Liver (tissue), 9 donors: Measurements from ENCODE around the gene LKAAEAR1. TPM values are rescaled to one million over a fixed set of nuclear protein-coding genes. Genes with fewer than 3 reads are reported as not detected.

Experiments used
- DNase-seq: peaks from one replicate; pipeline ENCODE4 v3.0.0-alpha.2; 2017; ENCODE audit warnings: low spot score
- H3K27ac ChIP-seq, 2 donors: one replicate each; pipeline ENCODE4 v1.7.0; 2013; ENCODE audit warnings: inconsistent platforms in 2 of 2, low read length in 2 of 2, control low read depth in 1 of 2, low read depth in 1 of 2, mild to moderate bottlenecking in 1 of 2
- H3K27me3 ChIP-seq, 4 donors: one replicate each; pipeline versions ENCODE4 v1.6.1 to v1.7.0; 2013; ENCODE audit warnings: low read length in 3 of 4, inconsistent platforms in 1 of 4, mild to moderate bottlenecking in 1 of 4, moderate library complexity in 1 of 4; ENCODE audit not compliant: control insufficient read depth in 4 of 4, insufficient read depth in 4 of 4
- H3K36me3 ChIP-seq, 4 donors: one replicate each; pipeline versions ENCODE4 v1.6.1 to v1.7.0; 2013; ENCODE audit warnings: low read length in 3 of 4, mild to moderate bottlenecking in 3 of 4, low read depth in 1 of 4, moderate library complexity in 1 of 4; ENCODE audit not compliant: control insufficient read depth in 4 of 4, insufficient read depth in 3 of 4
- H3K4me1 ChIP-seq, 4 donors: one replicate each; pipeline versions ENCODE4 v1.6.1 to v1.7.0; 2013; ENCODE audit warnings: low read length in 3 of 4, mild to moderate bottlenecking in 3 of 4, moderate library complexity in 1 of 4; ENCODE audit not compliant: control insufficient read depth in 4 of 4, insufficient read depth in 4 of 4
- H3K4me3 ChIP-seq, 3 donors: one replicate each; pipeline versions ENCODE4 v1.6.1 to v1.7.0; 2013; ENCODE audit warnings: low read length in 3 of 3, control low read depth in 1 of 3, low read depth in 1 of 3, mild to moderate bottlenecking in 1 of 3
- H3K9ac ChIP-seq, 2 donors: one replicate each; pipeline ENCODE4 v1.7.0; 2013; ENCODE audit warnings: low read length in 2 of 2, mild to moderate bottlenecking in 2 of 2, moderate library complexity in 2 of 2, control low read depth in 1 of 2, low read depth in 1 of 2
- H3K9me3 ChIP-seq, 4 donors: one replicate each; pipeline versions ENCODE4 v1.6.1 to v1.7.0; 2013; ENCODE audit warnings: low read length in 3 of 4; ENCODE audit not compliant: control insufficient read depth in 4 of 4
- CTCF ChIP-seq: fragments of 150-350 bp; IDR thresholded peaks from 2 replicates; pipeline ENCODE4 v1.5.1; 2017; ENCODE audit warnings: improper control_type of control experiment, low read depth, low read length; ENCODE audit not compliant: missing input control
- EGR1 ChIP-seq, 2 donors: IDR thresholded peaks; 2 replicates each; pipeline ENCODE4 v1.6.1; 2016 to 2018; ENCODE audit warnings: antibody characterized with exemption in 2 of 2, low read depth in 2 of 2
- FOXA2 ChIP-seq: IDR thresholded peaks from 2 replicates; pipeline ENCODE4 v1.6.1; 2016; ENCODE audit warnings: antibody characterized with exemption
- GABPA ChIP-seq, 2 donors: IDR thresholded peaks in 1 of 2; conservative IDR thresholded peaks in 1 of 2; 2 replicates each; pipeline ENCODE4 v1.6.1; 2016; ENCODE audit warnings: antibody characterized with exemption in 2 of 2, mild to moderate bottlenecking in 1 of 2, moderate library complexity in 1 of 2
- HNF4A ChIP-seq, 2 donors: conservative IDR thresholded peaks; 2 replicates each; pipeline ENCODE4 v1.6.1; 2016; ENCODE audit warnings: antibody characterized with exemption in 2 of 2, mild to moderate bottlenecking in 2 of 2
- HNF4G ChIP-seq: IDR thresholded peaks from 2 replicates; pipeline ENCODE4 v1.6.1; 2016; ENCODE audit warnings: antibody characterized with exemption
- JUND ChIP-seq, 2 donors: IDR thresholded peaks; 2 replicates each; pipeline ENCODE4 v1.6.1; 2016; ENCODE audit warnings: antibody characterized with exemption in 2 of 2
- NR2F2 ChIP-seq: IDR thresholded peaks from 2 replicates; pipeline ENCODE4 v1.6.1; 2016; ENCODE audit warnings: antibody characterized with exemption
- RAD21 ChIP-seq, 2 donors: IDR thresholded peaks; 2 replicates each; pipeline ENCODE4 v1.6.1; 2016; ENCODE audit warnings: antibody characterized with exemption in 2 of 2, mild to moderate bottlenecking in 2 of 2
- REST ChIP-seq: IDR thresholded peaks from 2 replicates; pipeline ENCODE4 v1.6.1; 2016; ENCODE audit warnings: antibody characterized with exemption, mild to moderate bottlenecking
- RXRA ChIP-seq, 2 donors: IDR thresholded peaks; 2 replicates each; pipeline ENCODE4 v1.6.1; 2017 to 2018; ENCODE audit warnings: antibody characterized with exemption in 2 of 2, mild to moderate bottlenecking in 1 of 2
- SP1 ChIP-seq: IDR thresholded peaks from 2 replicates; pipeline ENCODE4 v1.6.1; 2018; ENCODE audit warnings: antibody characterized with exemption, mild to moderate bottlenecking
- YY1 ChIP-seq: IDR thresholded peaks from 2 replicates; pipeline ENCODE4 v1.6.1; 2016; ENCODE audit warnings: antibody characterized with exemption, mild to moderate bottlenecking
- WGBS: extraction: QIAGEN DNeasy Blood & Tissue Kit; methylation state at CpG from one replicate; pipeline ENCODE4 v1.1.7; 2013; 5-methylcytosine and 5-hydroxymethylcytosine counted together
- polyA plus RNA-seq, 2 donors: library from polyadenylated mRNA; stranded (reverse) in 1 of 2; unstranded in 1 of 2; fragments of 200-250 nt in 1 of 2; fragments of >200 nt in 1 of 2; fragmentation: Nextera tagmentation in 1 of 2; extraction: Ambion mirVana in 1 of 2; gene quantifications; one replicate each; pipeline versions ENCODE4 v1.2.1 to v1.2.3, GENCODE V29; 2013 to 2015
- total RNA-seq, 2 donors: library from RNA; depleted of rRNA; stranded (reverse); fragments of >200 nt; gene quantifications; one replicate each; pipeline ENCODE4 v1.2.3, GENCODE V29; 2014
- donor health status: healthy.
- donor health status: healthy.
- donor health status: healthy.
- donor health status: healthy.
- donor health status: healthy.

Gene LKAAEAR1
- not detected for total RNA-seq
- polyA plus RNA-seq: under 1 TPM in 1 of 2 donors, not detected in 1; 0.08 TPM

- DNase-seq: no peak
- no peak for TF ChIP-seq FOXA2
- no peak for TF ChIP-seq NR2F2
- TF ChIP-seq HNF4G: no peak
- TF ChIP-seq RAD21 (IDR thresholded peaks at IDR 0.05): no peak
- no peak for TF ChIP-seq GABPA (IDR thresholded peaks at IDR 0.05 in 1 of 2, conservative IDR thresholded peaks at IDR 0.05 in 1 of 2)
- TF ChIP-seq EGR1 (IDR thresholded peaks at IDR 0.05; ENCODE audit: low read depth in 2 of 2): no peak
- no peak for TF ChIP-seq CTCF
- TF ChIP-seq RXRA (IDR thresholded peaks at IDR 0.05): no peak
- no peak for TF ChIP-seq SP1
- TF ChIP-seq HNF4A (conservative IDR thresholded peaks at IDR 0.05): no peak
- no peak for TF ChIP-seq YY1
- TF ChIP-seq REST: no peak
- no peak for TF ChIP-seq JUND (IDR thresholded peaks at IDR 0.05)
- H3K4me1 ChIP-seq: peaks cover 10 to 23% (median 16%) of the 10 kb centered on the region in 4 donors
- WGBS: 3% methylated on average over 86 of the region's 86 CpGs
- H3K9ac ChIP-seq: no peak within 1 kb of the TSS
- H3K27ac ChIP-seq: no peak within 1 kb of the TSS
- peaks cover 0 to 6% (median 0%) of the 10 kb centered on the region in 4 donors for H3K27me3 ChIP-seq
- peak within 1 kb of the TSS in 2 of 3 donors; percentile 16 to 53 for H3K4me3 ChIP-seq
- no peaks in the 10 kb centered on the region for H3K36me3 ChIP-seq
- H3K9me3 ChIP-seq: no peaks in the 10 kb centered on the region
These were observed at the start of gene LKAAEAR1 for GRCh38 chr20:64083804-64084684. Gene LKAAEAR1, minus strand, starts transcription at chr20:64084398. Its CDS starts 179 bp downstream, at chr20:64084219.

- 83% methylated on average over 4 of the region's 4 CpGs for WGBS
- Histone ChIP-seq H3K4me3 (no peak overlapping the region), H3K27me3 (no peaks in the 10 kb centered on the region), H3K9ac (no peak overlapping the region), H3K4me1 (no peaks in the 10 kb centered on the region), H3K36me3 (no peaks in the 10 kb centered on the region), H3K9me3 (no peaks in the 10 kb centered on the region), H3K27ac (no peak overlapping the region)
- DNase-seq: no peak
- TF ChIP-seq RAD21 (IDR thresholded peaks at IDR 0.05): peak in 1 of 2 donors; percentile 48
- no peak for TF ChIP-seq SP1
- TF ChIP-seq HNF4A (conservative IDR thresholded peaks at IDR 0.05): no peak
- TF ChIP-seq YY1: no peak
- no peak for TF ChIP-seq RXRA (IDR thresholded peaks at IDR 0.05)
These were observed 47.2 kb upstream of the LKAAEAR1 start for GRCh38 chr20:64131406-64131805.
